Measurements from ENCODE around the gene MPHOSPH6.

MPHOSPH6 gene

GRCh38 chr16:82108774-82109173 is 61.2 kb downstream of the MPHOSPH6 start:
- DNase-seq (ENCODE audit: low read depth): no peak
- no peak overlapping the region for H3K4me3 ChIP-seq (ENCODE audit: low read depth, low read length)
- TF ChIP-seq CTCF (IDR thresholded peaks at IDR 0.05; ENCODE audit: low read depth, low read length, missing control alignments): no peak

GRCh38 chr16:82108100-82108499 is 61.9 kb downstream of the MPHOSPH6 start:
- TF ChIP-seq CTCF (IDR thresholded peaks at IDR 0.05; ENCODE audit: low read depth, low read length, missing control alignments): no peak
- no peak overlapping the region for H3K4me3 ChIP-seq (ENCODE audit: low read depth, low read length)

GRCh38 chr16:82105107-82105506 is 64.9 kb downstream of the MPHOSPH6 start:
- no peak for TF ChIP-seq CTCF (IDR thresholded peaks at IDR 0.05; ENCODE audit: low read depth, low read length, missing control alignments)
- no peak for DNase-seq (ENCODE audit: low read depth)
- no peak overlapping the region for H3K4me3 ChIP-seq (ENCODE audit: low read depth, low read length)

More at GRCh38 chr16:82108100-82108499, 61.9 kb downstream of the MPHOSPH6 start:
- DNase-seq (ENCODE audit: low read depth): no peak
